AG09309 (cell line): Measurements from ENCODE around the gene C1orf105.

ENCODE experiments used
- DNase-seq: peaks from one replicate; pipeline ENCODE4 v3.0.0-alpha.2; 2010; ENCODE audit warnings: low read depth
- H3K4me3 ChIP-seq: 2 replicates; pipeline ENCODE4 v1.5.1; 2011; ENCODE audit warnings: mild to moderate bottlenecking, low read depth, low read length, moderate library complexity; ENCODE audit not compliant: control insufficient read depth
- CTCF ChIP-seq: IDR thresholded peaks from 2 replicates; pipeline ENCODE4 v1.5.1; 2011; ENCODE audit warnings: mild to moderate bottlenecking, low read depth, low read length, inconsistent platforms; ENCODE audit not compliant: insufficient read depth, control insufficient read depth; ENCODE audit errors: missing control alignments

Gene C1orf105

GRCh38 chr1:172394811-172395210, 25.7 kb upstream of the C1orf105 start:
- no peak for TF ChIP-seq CTCF
- no peak for DNase-seq
- no peak overlapping the region for H3K4me3 ChIP-seq

- no peak for DNase-seq
- TF ChIP-seq CTCF, result no peak
- H3K4me3 ChIP-seq, result no peak overlapping the region
These were observed 24.9 kb upstream of the C1orf105 start for GRCh38 chr1:172395576-172395975.

- no peak overlapping the region for H3K4me3 ChIP-seq
- TF ChIP-seq CTCF, result no peak
- DNase-seq, result no peak
These were observed 23.3 kb upstream of the C1orf105 start for GRCh38 chr1:172397221-172397620.

- DNase-seq, result no peak
- TF ChIP-seq CTCF, result no peak
- no peak overlapping the region for H3K4me3 ChIP-seq
These were observed 22.9 kb upstream of the C1orf105 start for GRCh38 chr1:172397633-172398032.

- no peak overlapping the region for H3K4me3 ChIP-seq
- TF ChIP-seq CTCF, result no peak
- DNase-seq, result no peak
These were observed 22.3 kb upstream of the C1orf105 start for GRCh38 chr1:172398193-172398592.

GRCh38 chr1:172398970-172399755, 21.3 kb upstream of the C1orf105 start:
- no peak overlapping the region for H3K4me3 ChIP-seq
- peak; percentile 97 for DNase-seq
- peak; percentile 40 for TF ChIP-seq CTCF
